AG09309 (cell line): ENCODE results near the gene HIBCH.
"Not testable (repeated sequence)": the region's sequence is repeated elsewhere in the genome, so short reads cannot be mapped to it uniquely, and the experiment has no call there.

ENCODE experiments used
- DNase-seq: peaks from one replicate; pipeline ENCODE4 v3.0.0-alpha.2; 2010; ENCODE audit warnings: low read depth
- H3K4me3 ChIP-seq: 2 replicates; pipeline ENCODE4 v1.5.1; 2011; ENCODE audit warnings: mild to moderate bottlenecking, low read depth, low read length, moderate library complexity; ENCODE audit not compliant: control insufficient read depth
- TF ChIP-seq, protein P1 (sequence below): IDR thresholded peaks from 2 replicates; pipeline ENCODE4 v1.5.1; 2011; ENCODE audit warnings: mild to moderate bottlenecking, low read depth, low read length, inconsistent platforms; ENCODE audit not compliant: insufficient read depth, control insufficient read depth; ENCODE audit errors: missing control alignments

Gene HIBCH

DNA sequence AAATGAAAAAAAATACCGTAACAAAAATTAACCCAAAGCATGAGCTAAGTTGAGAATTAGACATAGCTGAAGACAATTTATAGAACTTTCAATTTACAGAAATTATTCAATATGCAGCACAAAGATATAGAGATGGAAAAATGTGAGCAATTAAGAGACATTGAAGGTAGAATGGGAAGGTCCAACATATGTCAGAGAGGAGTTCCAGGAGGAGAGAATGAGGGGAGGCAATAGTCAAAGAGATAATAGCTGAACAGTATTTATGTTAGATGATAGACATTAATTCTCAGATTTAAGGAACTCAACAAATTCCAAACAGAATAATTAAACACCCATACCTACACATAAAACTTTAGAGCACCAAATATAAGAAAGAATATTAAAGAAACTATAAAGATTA lies 154.1 kb downstream of the HIBCH start:
- DNase-seq, result no peak
- H3K4me3 ChIP-seq, result no peak overlapping the region
- TF ChIP-seq, protein P1, sequence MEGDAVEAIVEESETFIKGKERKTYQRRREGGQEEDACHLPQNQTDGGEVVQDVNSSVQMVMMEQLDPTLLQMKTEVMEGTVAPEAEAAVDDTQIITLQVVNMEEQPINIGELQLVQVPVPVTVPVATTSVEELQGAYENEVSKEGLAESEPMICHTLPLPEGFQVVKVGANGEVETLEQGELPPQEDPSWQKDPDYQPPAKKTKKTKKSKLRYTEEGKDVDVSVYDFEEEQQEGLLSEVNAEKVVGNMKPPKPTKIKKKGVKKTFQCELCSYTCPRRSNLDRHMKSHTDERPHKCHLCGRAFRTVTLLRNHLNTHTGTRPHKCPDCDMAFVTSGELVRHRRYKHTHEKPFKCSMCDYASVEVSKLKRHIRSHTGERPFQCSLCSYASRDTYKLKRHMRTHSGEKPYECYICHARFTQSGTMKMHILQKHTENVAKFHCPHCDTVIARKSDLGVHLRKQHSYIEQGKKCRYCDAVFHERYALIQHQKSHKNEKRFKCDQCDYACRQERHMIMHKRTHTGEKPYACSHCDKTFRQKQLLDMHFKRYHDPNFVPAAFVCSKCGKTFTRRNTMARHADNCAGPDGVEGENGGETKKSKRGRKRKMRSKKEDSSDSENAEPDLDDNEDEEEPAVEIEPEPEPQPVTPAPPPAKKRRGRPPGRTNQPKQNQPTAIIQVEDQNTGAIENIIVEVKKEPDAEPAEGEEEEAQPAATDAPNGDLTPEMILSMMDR, result no peak

DNA sequence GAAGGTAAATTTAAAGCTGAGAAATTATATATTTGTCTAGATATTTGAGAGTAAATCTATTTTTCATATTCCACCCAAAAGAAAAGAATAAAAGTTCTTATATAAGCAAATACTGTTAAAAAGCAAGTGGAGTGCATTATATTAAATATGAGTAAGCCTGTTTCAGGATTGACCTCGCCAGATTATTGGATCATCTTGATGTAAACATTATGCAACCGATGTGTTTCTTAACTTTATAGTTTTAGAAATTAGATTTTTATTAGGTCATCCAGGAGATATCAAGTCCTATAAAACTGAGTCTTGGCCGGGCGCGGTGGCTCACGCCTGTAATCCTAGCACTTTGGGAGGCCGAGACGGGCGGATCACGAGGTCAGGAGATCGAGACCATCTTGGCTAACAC lies 156.8 kb downstream of the HIBCH start:
- TF ChIP-seq, protein P1, result no peak
- no peak for DNase-seq
- H3K4me3 ChIP-seq, result no peak overlapping the region

DNA sequence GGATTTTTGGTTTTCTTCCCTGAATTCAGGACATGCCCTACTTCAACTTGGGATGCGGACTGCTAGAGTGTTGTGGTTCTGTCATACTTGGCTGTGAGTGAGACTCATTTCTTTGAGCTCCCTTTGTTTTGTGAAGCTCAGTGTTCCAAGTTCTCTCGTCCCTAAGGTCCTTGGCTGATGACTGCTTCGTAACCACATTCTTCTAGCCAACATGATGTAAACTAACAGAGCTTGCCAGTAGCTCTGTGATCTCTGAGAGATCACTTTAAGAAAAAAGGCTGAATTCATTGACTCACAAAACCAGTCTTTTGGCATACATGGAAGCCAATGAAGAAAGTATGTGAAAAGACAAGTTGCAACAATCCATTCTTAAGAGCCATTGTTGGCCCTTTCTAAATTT lies 160.2 kb downstream of the HIBCH start:
- TF ChIP-seq, protein P1, result no peak
- H3K4me3 ChIP-seq, result no peak overlapping the region
- peak; percentile 35 for DNase-seq

DNA sequence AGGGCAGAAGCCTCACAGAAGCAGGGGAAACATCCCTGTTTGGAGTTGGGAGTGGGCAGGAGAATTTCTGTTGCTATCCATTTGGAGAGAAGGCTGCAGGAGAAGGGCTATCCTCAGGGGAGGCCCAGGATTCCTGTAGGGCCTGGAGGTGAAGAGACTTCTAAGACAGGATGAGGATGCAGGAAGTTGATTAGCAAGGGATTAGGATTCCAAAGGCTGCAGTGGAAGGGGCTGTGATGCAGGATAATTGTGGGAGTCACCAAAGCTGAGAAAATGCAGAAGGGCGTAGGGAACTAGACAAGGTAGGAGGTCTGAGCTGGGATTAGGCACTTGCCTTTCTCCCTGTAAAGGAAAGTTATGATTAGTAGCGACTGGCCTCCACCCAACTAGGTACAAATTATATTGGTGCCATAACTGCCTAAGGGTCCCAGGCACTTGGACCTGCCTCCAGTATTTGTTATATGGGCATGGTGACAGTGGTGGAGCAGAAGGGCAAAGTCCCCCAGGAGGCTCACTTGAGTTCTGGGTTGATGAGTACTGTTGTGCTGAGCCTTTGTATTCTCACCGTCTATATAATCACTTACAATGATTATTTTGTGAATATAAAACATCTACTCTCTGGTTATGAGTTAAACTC lies 160.7 kb downstream of the HIBCH start:
- DNase-seq, result no peak
- no peak overlapping the region for H3K4me3 ChIP-seq
- TF ChIP-seq, protein P1, result no peak

DNA sequence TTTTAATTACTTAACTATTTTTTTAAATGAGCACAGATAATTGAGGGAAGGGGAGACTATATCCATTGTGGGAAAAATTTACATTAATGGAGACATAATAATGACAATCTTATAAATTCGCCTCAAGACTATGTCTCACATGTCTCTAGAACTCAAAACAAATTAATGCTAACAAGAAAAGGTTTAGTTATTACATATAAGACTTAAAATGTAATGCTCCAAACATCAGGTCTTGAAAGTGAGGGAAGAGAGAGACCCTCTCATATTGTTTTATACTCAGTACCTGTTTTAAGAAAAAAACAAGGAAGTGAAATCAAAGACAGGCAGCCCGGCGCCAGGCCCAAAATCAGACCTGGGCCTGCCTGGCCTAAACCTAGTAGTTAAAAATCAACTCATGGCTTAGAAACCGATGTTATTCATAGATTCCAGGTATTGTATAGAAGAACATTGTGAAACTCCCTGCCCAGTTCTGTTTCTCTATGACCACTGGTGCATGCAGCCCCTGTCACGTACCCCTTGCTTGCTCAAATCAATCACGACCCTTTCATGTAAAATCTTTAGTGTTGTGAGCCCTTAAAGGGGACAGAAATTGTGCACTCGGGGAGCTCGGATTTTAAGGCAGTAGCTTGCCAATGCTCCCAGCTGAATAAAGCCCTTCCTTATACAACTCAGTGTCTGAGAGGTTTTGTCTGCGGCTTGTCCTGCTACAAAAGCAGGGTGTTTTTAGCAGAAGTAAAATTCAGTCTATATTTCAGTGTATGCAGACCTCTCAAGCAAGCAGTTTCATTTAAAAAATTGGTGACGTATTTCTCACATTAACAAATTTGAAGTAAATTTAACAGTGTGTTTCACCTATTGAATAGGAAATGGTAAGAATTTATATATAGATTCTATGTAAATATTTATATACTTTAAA lies 161.8 kb downstream of the HIBCH start:
- DNase-seq, H3K4me3 ChIP-seq: not testable (repeated sequence)

DNA sequence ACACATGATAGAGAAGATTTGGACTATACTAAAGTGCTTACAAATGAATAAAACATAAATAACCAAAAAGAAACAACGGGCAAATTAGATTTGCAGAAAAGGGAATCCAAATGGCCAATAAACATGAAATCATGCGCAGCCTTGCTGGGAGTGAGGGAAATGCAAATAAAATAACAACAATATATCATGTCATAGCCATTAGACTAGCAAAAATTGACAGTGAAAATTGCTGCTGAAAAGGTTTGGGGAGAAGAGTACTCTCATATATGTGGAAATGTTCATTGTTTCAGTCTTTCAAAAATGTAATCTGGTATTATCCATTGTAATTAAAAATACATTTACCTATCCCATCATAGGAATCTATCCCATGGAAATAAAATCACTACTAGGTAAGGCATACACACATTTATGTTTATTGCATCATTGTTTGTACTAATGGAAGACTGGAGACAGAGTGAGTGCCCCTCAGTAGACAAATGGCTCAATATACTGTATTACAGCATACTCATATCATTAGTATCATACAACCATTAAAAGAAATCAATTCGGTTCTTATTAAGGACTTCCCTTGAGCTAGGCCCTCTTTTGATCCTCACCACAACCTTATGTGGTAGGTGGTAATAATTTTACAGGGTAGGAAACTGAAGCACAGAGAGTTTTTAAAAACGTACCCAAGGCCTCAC lies 163.0 kb downstream of the HIBCH start:
- DNase-seq, result no peak
- no peak overlapping the region for H3K4me3 ChIP-seq
- TF ChIP-seq, protein P1, result no peak
